ENCODE data around the gene CLPSL1.

The CLPSL1 gene

DNA sequence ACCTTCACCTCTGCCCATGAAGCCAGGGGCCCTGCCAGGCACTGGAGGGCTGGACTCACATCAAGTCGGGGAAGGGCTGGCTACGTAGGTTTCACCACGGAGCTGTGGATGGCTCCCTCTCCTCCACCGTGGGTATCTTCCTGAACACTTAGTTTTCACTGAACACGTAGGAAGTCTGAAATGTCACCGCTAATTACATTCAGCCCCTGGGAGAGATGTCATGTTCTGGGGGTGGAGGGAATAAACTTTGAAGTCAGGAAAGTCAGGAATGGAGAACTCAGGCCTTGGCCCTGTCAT is 30.8 kb downstream of the CLPSL1 start:
- DNase-seq (ENCODE audit: extremely low spot score), result no peak
- CTCF ChIA-PET, result interaction anchor here (0.7 kb wide), 1 partner anchor 8 kb away, joined by 3 read pairs; no protein-coding TSS in a partner anchor
- no peak for TF ChIP-seq CTCF (IDR thresholded peaks at IDR 0.05; ENCODE audit: control extremely low read depth, extremely low read depth, low read depth, missing control alignments)
- POLR2A ChIA-PET, result no interaction called here

GRCh38 chr6:35817515-35817914 is 36.7 kb downstream of the CLPSL1 start:
- TF ChIP-seq CTCF (IDR thresholded peaks at IDR 0.05; ENCODE audit: control extremely low read depth, extremely low read depth, low read depth, missing control alignments), result no peak
- ChIA-PET POLR2A (no interaction called here), CTCF (no interaction called here)
- no peak for DNase-seq (ENCODE audit: extremely low spot score)

- TF ChIP-seq CTCF (IDR thresholded peaks at IDR 0.05; ENCODE audit: control extremely low read depth, extremely low read depth, low read depth, missing control alignments), result no peak
- POLR2A ChIA-PET, result interaction anchor here (0.5 kb wide), 1 partner anchor 475 kb away, joined by 3 read pairs; no protein-coding TSS in a partner anchor
- DNase-seq (ENCODE audit: extremely low spot score), result no peak
- CTCF ChIA-PET, result no interaction called here
These were observed 42.8 kb downstream of the CLPSL1 start for GRCh38 chr6:35823601-35824000.

- no peak for TF ChIP-seq CTCF (IDR thresholded peaks at IDR 0.05; ENCODE audit: control extremely low read depth, extremely low read depth, low read depth, missing control alignments)
- DNase-seq (ENCODE audit: extremely low spot score), result no peak
- POLR2A ChIA-PET, result no interaction called here
- CTCF ChIA-PET, result no interaction called here
These were observed 43.9 kb downstream of the CLPSL1 start for GRCh38 chr6:35824552-35825192.

GRCh38 chr6:35829306-35829705 is 48.5 kb downstream of the CLPSL1 start:
- no peak for DNase-seq (ENCODE audit: extremely low spot score)
- no peak for TF ChIP-seq CTCF (IDR thresholded peaks at IDR 0.05; ENCODE audit: control extremely low read depth, extremely low read depth, low read depth, missing control alignments)
- ChIA-PET CTCF (no interaction called here), POLR2A (no interaction called here)

- DNase-seq (ENCODE audit: extremely low spot score), result no peak
- ChIA-PET POLR2A (no interaction called here), CTCF (interaction anchor here (0.9 kb wide), 1 partner anchor 8 kb away, joined by 3 read pairs; no protein-coding TSS in a partner anchor)
- no peak for TF ChIP-seq CTCF (IDR thresholded peaks at IDR 0.05; ENCODE audit: control extremely low read depth, extremely low read depth, low read depth, missing control alignments)
These were observed 50.6 kb downstream of the CLPSL1 start for GRCh38 chr6:35831257-35832007.
